K562 (cell line): ENCODE data around the gene TRIM33. TPM values are rescaled to one million over a fixed set of nuclear protein-coding genes. Genes with fewer than 3 reads are reported as not detected.

ENCODE experiments used
- ARID1B ChIP-seq: fragments of 450-650 bp; IDR thresholded peaks from 2 replicates; pipeline ENCODE4 v1.6.1; 2016; ENCODE audit warnings: antibody characterized with exemption, mild to moderate bottlenecking, inconsistent platforms
- ARID4B ChIP-seq: sonication (generic); formaldehyde crosslinking; IDR thresholded peaks from 2 replicates; pipeline ENCODE4 v1.8.0; 2022; ENCODE audit warnings: mild to moderate bottlenecking, missing genetic modification reagents
- CEBPB ChIP-seq: fragments of 450-650 bp; IDR thresholded peaks from 2 replicates; pipeline ENCODE4 v1.6.1; 2016; ENCODE audit warnings: missing genetic modification characterization, missing compliant biosample characterization
- CHD2 ChIP-seq: IDR thresholded peaks from 2 replicates; pipeline ENCODE4 v1.6.1; 2011; ENCODE audit warnings: low read depth, low read length
- CREM ChIP-seq: IDR thresholded peaks from 2 replicates; pipeline ENCODE4 v1.6.1; 2014; ENCODE audit warnings: antibody characterized with exemption, low read depth
- KLF13 ChIP-seq: fragments of 450-650 bp; IDR thresholded peaks from 2 replicates; pipeline ENCODE4 v1.6.1; 2016; ENCODE audit warnings: missing genetic modification characterization, low read depth, mild to moderate bottlenecking, missing compliant biosample characterization, moderate library complexity, borderline replicate concordance
- MED1 ChIP-seq: sonication (generic); formaldehyde crosslinking; IDR thresholded peaks from 2 replicates; pipeline ENCODE4 v1.8.1; 2023; ENCODE audit warnings: missing genetic modification reagents, borderline replicate concordance
- MTF1 ChIP-seq: fragments of 250-450 bp; sonication (Bioruptor Pico); IDR thresholded peaks from 2 replicates; pipeline ENCODE4 v1.9.0; 2021; ENCODE audit warnings: moderate library complexity, mild to moderate bottlenecking, inconsistent platforms, borderline replicate concordance
- REST ChIP-seq, 2 experiments: fragments of 450-650 bp; formaldehyde crosslinking in 1 of 2; IDR thresholded peaks; 2 replicates each; pipeline versions ENCODE4 v1.4.0 to v1.6.1; 2014 to 2020; ENCODE audit warnings: mild to moderate bottlenecking in 2 of 2, borderline replicate concordance in 1 of 2, low read depth in 1 of 2
- SIN3A ChIP-seq, 2 experiments: fragments of 150-350 bp in 1 of 2; IDR thresholded peaks; 2 replicates each; pipeline ENCODE4 v1.6.1; 2011 to 2016; ENCODE audit warnings: borderline replicate concordance in 2 of 2, low read depth in 2 of 2, low read length in 2 of 2, mild to moderate bottlenecking in 2 of 2, moderate library complexity in 2 of 2; ENCODE audit not compliant: control insufficient read depth in 1 of 2
- ZC3H4 ChIP-seq: sonication (generic); formaldehyde crosslinking; IDR thresholded peaks from 2 replicates; pipeline ENCODE4 v1.9.0; 2021; ENCODE audit warnings: missing genetic modification reagents, borderline replicate concordance
- ZNF316 ChIP-seq: fragments of 450-650 bp; IDR thresholded peaks from 2 replicates; pipeline ENCODE4 v1.6.1; 2016
- ZNF830 ChIP-seq: fragments of 250-450 bp; sonication (Bioruptor Pico); IDR thresholded peaks from 2 replicates; pipeline ENCODE4 v1.5.0; 2021; ENCODE audit warnings: mild to moderate bottlenecking
- polyA plus RNA-seq, 8 experiments: library from polyadenylated mRNA; depleted of rRNA in 4 of 8; stranded (reverse) in 5 of 8; unstranded in 3 of 8; fragments of >200 nt; fragmentation: Nextera tagmentation in 2 of 8; fragmentation: Illumina TruSeq in 1 of 8; extraction: Ambion mirVana in 2 of 8; extraction: Trizol in 1 of 8; gene quantifications; 2 replicates each; pipeline versions ENCODE4 v1.2.1 to v1.2.3, GENCODE V29; 2011 to 2014; ENCODE audit warnings: inconsistent platforms in 1 of 8, missing spikeins in 1 of 8
- total RNA-seq, 7 experiments: library from RNA; depleted of rRNA in 6 of 7; stranded (reverse); fragments of >200 nt in 6 of 7; fragmentation: Illumina TruSeq in 2 of 7; extraction: Trizol in 2 of 7; gene quantifications; 2 replicates each; pipeline versions ENCODE4 v1.2.1 to v1.2.3, GENCODE V29; 2011 to 2021; ENCODE audit warnings: low replicate concordance in 1 of 7
- TF ChIP-seq, protein P1 (sequence below): sonication (generic); formaldehyde crosslinking; IDR thresholded peaks from 2 replicates; pipeline ENCODE4 v1.9.0; 2022; ENCODE audit warnings: mild to moderate bottlenecking, missing genetic modification reagents

The TRIM33 gene
- total and polyA plus RNA-seq, 9 of the 15 experiments (the other 6 are each of a cell fraction or from before 2014, with no cell fraction given) = 9.3 to 58.4 (median 40.2) TPM

DNA sequence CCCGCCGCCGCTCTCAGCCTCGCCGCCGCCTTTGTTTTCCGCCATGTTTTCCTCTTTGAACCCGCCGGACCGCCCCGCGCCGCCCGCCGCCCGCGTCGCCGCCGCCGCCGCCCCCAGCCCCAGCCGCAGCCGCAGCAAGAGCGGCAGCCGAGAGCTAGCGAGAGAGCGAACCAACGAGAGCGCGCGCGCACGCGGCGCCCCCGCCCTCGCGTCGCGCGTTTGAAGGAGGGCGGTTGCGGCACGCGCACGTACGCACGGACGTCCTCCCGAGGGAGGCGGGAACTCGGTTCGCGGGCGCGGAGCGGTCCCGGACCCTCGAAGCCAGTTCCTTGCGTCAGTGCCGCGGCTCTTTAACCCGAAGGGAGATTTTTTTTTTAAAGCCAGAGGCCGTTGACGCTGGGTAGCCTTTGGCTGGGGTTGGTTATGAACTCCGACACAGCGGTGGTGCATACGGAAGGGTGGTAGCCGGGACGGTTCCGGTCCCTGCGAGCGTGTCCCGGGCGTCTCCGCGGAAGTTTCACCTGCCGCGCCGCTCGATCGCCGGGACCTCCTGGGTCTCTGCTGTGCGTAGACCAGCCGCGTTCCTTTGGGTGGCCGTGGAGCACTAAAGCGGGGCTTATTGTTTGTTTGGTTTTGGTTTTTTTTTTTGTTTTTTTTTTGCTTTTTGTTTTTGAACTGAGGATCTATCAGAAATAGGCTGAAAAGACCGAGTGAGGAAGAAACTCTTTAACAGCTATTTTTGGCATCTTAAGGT is at the start of gene TRIM33 (continued):
- no peak for TF ChIP-seq ZNF830 (CRISPR knock-in tag)
- peak in 1 of 2 experiments; percentile 30; a peak in 1 of 4 replicates for TF ChIP-seq SIN3A (IDR thresholded peaks at IDR 0.05; ENCODE audit: borderline replicate concordance in 2 of 2, control insufficient read depth in 1 of 2, low read depth in 2 of 2, low read length in 2 of 2)
- no peak for TF ChIP-seq MED1 (CRISPR knock-in tag)
- TF ChIP-seq CEBPB = peak; percentile 53
- TF ChIP-seq ARID1B = peak; percentile 7; the same call in 1 of the 2 replicates
- peak; percentile 30; the same call in 1 of the 2 replicates for TF ChIP-seq KLF13
- TF ChIP-seq CHD2 = peak; percentile 72
- peak; percentile 87 for TF ChIP-seq CREM
- TF ChIP-seq ZNF316 = 0 out of 2 replicates have a peak, but pooled peaks have one; percentile 16
- TF ChIP-seq, protein P1, sequence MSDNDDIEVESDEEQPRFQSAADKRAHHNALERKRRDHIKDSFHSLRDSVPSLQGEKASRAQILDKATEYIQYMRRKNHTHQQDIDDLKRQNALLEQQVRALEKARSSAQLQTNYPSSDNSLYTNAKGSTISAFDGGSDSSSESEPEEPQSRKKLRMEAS = peak; percentile 93
- TF ChIP-seq REST (IDR thresholded peaks at IDR 0.05; ENCODE audit: borderline replicate concordance) = no peak; the same call in 1 of the 2 replicates
- TF ChIP-seq REST (CRISPR knock-in tag; IDR thresholded peaks at IDR 0.05; ENCODE audit: low read depth) = no peak
- TF ChIP-seq MTF1 (CRISPR knock-in tag) = no peak
- TF ChIP-seq ZC3H4 (CRISPR knock-in tag) = no peak
- no peak for TF ChIP-seq ARID4B (CRISPR knock-in tag)
